ENCODE data around the gene TMEM132D. TPM values are rescaled to one million over a fixed set of nuclear protein-coding genes. Genes with fewer than 3 reads are reported as not detected.

Gene TMEM132D
- polyA plus RNA-seq, 3 donors from 2014 or later = 0.06 TPM; not detected in 2

DNA sequence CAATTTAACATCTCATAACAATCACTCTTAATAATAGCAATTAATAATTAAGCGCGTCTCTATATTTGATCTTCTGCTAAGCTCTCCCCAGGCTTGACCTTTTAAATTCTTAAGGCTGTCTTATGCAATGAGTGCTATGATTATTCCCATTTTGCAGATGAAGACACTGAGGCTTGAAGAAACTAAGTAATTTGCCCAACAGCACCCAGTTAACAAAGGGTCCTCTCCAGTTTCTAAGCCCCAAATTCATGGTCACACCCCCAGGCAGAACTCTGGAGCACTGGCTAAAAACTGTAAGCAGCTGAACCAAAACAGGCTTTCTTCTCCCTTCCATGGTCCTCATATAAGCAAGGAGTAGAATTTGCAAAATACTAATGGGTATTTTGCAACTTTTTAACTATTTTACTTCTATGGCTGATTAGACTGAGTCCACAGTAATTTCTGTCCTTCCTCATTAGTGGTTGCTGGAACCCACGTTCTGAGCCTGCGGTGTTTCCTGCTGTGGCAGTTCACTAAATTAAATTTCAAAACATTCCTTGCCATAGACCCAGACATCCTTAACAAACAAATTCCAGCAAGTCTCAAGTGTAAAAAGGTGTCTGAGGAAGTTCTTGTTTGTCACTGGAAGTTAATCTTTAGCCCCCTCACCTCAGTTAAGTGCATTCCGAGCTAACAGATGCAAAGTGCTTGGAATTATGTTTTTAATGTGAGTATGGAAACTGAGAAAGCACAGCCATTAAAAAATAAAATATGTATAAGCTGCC, 76.5 kb downstream of the TMEM132D start:
- DNase-seq = no peak
- peaks cover 0 to 4% (median 0%) of the 10 kb centered on the region in 6 donors for H3K9me3 Mint-ChIP-seq
- H3K4me1 Mint-ChIP-seq = no peaks in the 10 kb centered on the region
- no peaks in the 10 kb centered on the region for H3K36me3 Mint-ChIP-seq
- H3K4me3 Mint-ChIP-seq = no peak overlapping the region
- H3K27me3 Mint-ChIP-seq (ENCODE audit: low read depth in 3 of 3) = peaks cover 1 to 6% (median 3%) of the 10 kb centered on the region in 3 donors
- no peak overlapping the region for H3K27ac Mint-ChIP-seq

- no peak for DNase-seq
- peaks cover 0 to 4% (median 0%) of the 10 kb centered on the region in 6 donors for H3K9me3 Mint-ChIP-seq
- H3K27me3 Mint-ChIP-seq (ENCODE audit: low read depth in 3 of 3) = peaks cover 2 to 6% (median 3%) of the 10 kb centered on the region in 3 donors
- no peak overlapping the region for H3K27ac Mint-ChIP-seq
- no peaks in the 10 kb centered on the region for H3K36me3 Mint-ChIP-seq
- H3K4me1 Mint-ChIP-seq = no peaks in the 10 kb centered on the region
- H3K4me3 Mint-ChIP-seq = no peak overlapping the region
Measured at GRCh38 chr12:129826273-129826672, 77.6 kb downstream of the TMEM132D start.

DNA sequence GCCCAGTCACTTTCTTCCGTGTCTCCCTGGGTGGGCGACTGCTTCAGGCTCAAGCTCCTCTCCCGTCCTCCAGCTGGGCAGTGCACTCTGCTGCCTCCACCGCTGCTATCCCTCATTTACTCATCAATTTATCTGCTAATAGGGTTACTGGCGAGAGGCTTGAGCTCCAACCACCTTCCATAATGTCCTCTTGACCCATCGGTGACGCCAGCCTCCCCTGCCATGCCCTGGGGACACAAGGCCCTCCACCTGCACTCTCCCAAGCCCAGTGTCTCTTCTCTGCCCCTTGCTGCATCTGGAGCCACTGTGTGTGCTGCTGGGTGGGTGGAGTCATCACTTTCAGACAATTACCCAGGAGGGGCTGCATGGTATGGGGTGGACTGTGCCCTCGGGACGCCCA, 78.5 kb downstream of the TMEM132D start:
- no peak overlapping the region for H3K27ac Mint-ChIP-seq
- peaks cover 3 to 6% (median 4%) of the 10 kb centered on the region in 3 donors for H3K27me3 Mint-ChIP-seq (ENCODE audit: low read depth in 3 of 3)
- H3K36me3 Mint-ChIP-seq = no peaks in the 10 kb centered on the region
- no peak overlapping the region for H3K4me3 Mint-ChIP-seq
- H3K4me1 Mint-ChIP-seq = no peaks in the 10 kb centered on the region
- H3K9me3 Mint-ChIP-seq = peaks cover 0 to 4% (median 0%) of the 10 kb centered on the region in 6 donors
- DNase-seq = no peak

GRCh38 chr12:129821964-129822363, 81.9 kb downstream of the TMEM132D start:
- H3K27ac Mint-ChIP-seq = no peak overlapping the region
- H3K27me3 Mint-ChIP-seq (ENCODE audit: low read depth in 3 of 3) = peaks cover 2 to 6% (median 2%) of the 10 kb centered on the region in 3 donors
- H3K9me3 Mint-ChIP-seq = peaks cover 0 to 2% (median 0%) of the 10 kb centered on the region in 6 donors
- no peaks in the 10 kb centered on the region for H3K4me1 Mint-ChIP-seq
- no peaks in the 10 kb centered on the region for H3K36me3 Mint-ChIP-seq
- DNase-seq = no peak
- H3K4me3 Mint-ChIP-seq = no peak overlapping the region

DNA sequence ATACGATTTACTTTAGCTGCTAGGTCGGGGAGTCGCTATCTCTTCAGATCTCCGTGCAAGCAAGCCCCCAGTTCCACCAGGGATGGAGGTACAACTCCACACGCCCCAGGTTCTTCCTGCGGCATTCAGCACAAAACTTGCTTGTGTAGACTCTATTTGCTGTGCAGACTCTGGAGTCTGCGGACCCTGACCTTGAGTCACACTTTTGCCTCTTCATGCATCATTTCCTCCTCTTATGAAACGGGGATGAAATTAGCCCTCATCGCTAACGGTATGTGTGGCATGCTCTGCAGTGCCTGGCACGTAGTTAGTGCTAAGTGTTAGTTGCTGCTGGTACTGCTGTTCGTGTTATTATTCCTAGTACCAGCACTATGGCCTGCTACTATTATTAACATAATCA, 84.4 kb downstream of the TMEM132D start:
- Mint-ChIP-seq H3K36me3 (no peaks in the 10 kb centered on the region), H3K27me3 (ENCODE audit: low read depth in 3 of 3) (peaks cover 2 to 6% (median 2%) of the 10 kb centered on the region in 3 donors), H3K27ac (no peak overlapping the region), H3K9me3 (no peaks in the 10 kb centered on the region), H3K4me3 (no peak overlapping the region), H3K4me1 (no peaks in the 10 kb centered on the region)
- DNase-seq = no peak

GRCh38 chr12:129815846-129816245, 88.0 kb downstream of the TMEM132D start:
- DNase-seq = no peak
- no peak overlapping the region for H3K4me3 Mint-ChIP-seq
- no peak overlapping the region for H3K27ac Mint-ChIP-seq
- no peaks in the 10 kb centered on the region for H3K36me3 Mint-ChIP-seq
- no peaks in the 10 kb centered on the region for H3K4me1 Mint-ChIP-seq
- H3K9me3 Mint-ChIP-seq = no peaks in the 10 kb centered on the region
- H3K27me3 Mint-ChIP-seq (ENCODE audit: low read depth in 3 of 3) = peaks cover 0 to 2% (median 0%) of the 10 kb centered on the region in 3 donors

- H3K9me3 Mint-ChIP-seq = no peaks in the 10 kb centered on the region
- DNase-seq = no peak
- H3K4me3 Mint-ChIP-seq = no peak overlapping the region
- no peaks in the 10 kb centered on the region for H3K4me1 Mint-ChIP-seq
- H3K36me3 Mint-ChIP-seq = no peaks in the 10 kb centered on the region
- H3K27me3 Mint-ChIP-seq (ENCODE audit: low read depth in 3 of 3) = no peaks in the 10 kb centered on the region
- no peak overlapping the region for H3K27ac Mint-ChIP-seq
Measured at GRCh38 chr12:129811963-129812362, 91.9 kb downstream of the TMEM132D start.

DNA sequence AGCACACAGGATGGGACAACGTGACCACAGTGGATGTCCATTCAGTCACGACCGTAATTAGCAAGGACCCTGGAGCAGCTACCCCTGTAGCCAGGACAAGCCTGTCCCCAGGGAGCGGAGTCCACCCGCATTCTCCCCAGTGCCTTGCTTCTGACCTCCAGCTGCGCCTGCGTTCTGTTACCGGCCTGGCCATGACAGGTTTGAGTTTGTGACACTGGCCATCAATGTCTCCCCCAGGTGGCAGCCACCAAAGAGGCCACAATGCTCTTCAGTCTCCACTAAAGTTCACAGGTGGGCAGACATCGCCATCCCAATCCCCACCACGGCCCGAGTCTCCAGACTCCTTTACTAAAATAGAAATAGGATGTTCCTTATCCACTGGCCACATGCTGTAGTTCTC, 96.7 kb downstream of the TMEM132D start:
- Mint-ChIP-seq H3K4me3 (no peak overlapping the region), H3K27me3 (ENCODE audit: low read depth in 3 of 3) (peaks cover 0 to 2% (median 0%) of the 10 kb centered on the region in 3 donors), H3K36me3 (no peaks in the 10 kb centered on the region), H3K4me1 (no peaks in the 10 kb centered on the region), H3K27ac (no peak overlapping the region), H3K9me3 (no peaks in the 10 kb centered on the region)
- DNase-seq = no peak

DNA sequence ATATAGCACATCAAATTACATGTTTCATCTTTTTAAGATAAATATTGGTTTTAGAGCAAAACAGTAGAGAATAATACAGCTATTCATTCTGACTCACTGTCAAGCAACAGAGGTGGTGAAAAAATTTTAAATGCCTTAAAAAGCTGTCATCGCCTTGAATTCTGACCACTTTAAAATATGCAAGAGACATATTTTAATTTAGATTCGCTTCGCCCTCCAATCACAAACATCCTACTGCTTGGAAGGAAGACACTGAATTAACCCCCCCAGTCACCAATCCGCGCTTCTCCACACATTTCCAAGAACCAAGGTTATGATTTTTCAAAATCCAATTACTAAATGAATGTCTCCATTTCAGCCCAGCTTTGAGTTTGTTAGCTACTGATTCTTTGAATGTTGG, 112.4 kb downstream of the TMEM132D start:
- H3K27ac Mint-ChIP-seq = no peak overlapping the region

GRCh38 chr12:129790930-129791329, 112.9 kb downstream of the TMEM132D start:
- Mint-ChIP-seq H3K4me3 (no peak overlapping the region), H3K9me3 (peaks cover 0 to 3% (median 0%) of the 10 kb centered on the region in 6 donors), H3K36me3 (no peaks in the 10 kb centered on the region), H3K27ac (no peak overlapping the region), H3K27me3 (ENCODE audit: low read depth in 3 of 3) (peaks cover 0 to 5% (median 2%) of the 10 kb centered on the region in 3 donors), H3K4me1 (no peaks in the 10 kb centered on the region)
- no peak for DNase-seq

More for the DNA sequence above, 112.4 kb downstream of the TMEM132D start:
- Mint-ChIP-seq H3K27me3 (ENCODE audit: low read depth in 3 of 3) (peaks cover 0 to 5% (median 0%) of the 10 kb centered on the region in 3 donors), H3K36me3 (no peaks in the 10 kb centered on the region), H3K9me3 (peaks cover 0 to 3% (median 0%) of the 10 kb centered on the region in 6 donors), H3K4me3 (no peak overlapping the region), H3K4me1 (no peaks in the 10 kb centered on the region)
- DNase-seq = no peak

GRCh38 chr12:129790331-129790730, 113.5 kb downstream of the TMEM132D start:
- Mint-ChIP-seq H3K36me3 (no peaks in the 10 kb centered on the region), H3K4me3 (no peak overlapping the region), H3K9me3 (peaks cover 0 to 3% (median 0%) of the 10 kb centered on the region in 6 donors), H3K4me1 (no peaks in the 10 kb centered on the region), H3K27me3 (ENCODE audit: low read depth in 3 of 3) (peaks cover 0 to 5% (median 3%) of the 10 kb centered on the region in 3 donors), H3K27ac (no peak overlapping the region)
- no peak for DNase-seq

DNA sequence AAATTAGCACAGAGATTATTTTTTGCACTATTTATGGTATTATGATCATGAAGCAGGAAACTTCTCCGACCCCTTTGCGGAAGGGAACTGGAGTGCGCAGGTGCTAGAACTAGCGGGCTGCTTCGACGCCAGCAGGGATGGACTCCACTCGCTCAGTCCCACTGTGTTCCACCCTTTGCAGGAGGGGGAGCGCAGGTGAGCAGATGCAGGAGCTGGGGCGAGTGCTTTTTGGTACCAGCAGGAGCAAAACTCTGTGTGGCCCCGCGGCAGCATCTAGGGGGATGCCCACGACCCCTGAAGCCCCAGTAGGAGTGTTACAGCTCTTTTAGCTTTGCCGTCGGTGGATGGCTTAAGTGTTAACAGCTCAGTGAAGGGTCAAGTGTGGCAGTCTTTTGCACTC, 113.9 kb downstream of the TMEM132D start:
- Mint-ChIP-seq H3K4me1 (no peaks in the 10 kb centered on the region), H3K27me3 (ENCODE audit: low read depth in 3 of 3) (peaks cover 0 to 5% (median 3%) of the 10 kb centered on the region in 3 donors), H3K27ac (no peak overlapping the region), H3K4me3 (no peak overlapping the region), H3K9me3 (peaks cover 0 to 3% (median 0%) of the 10 kb centered on the region in 6 donors), H3K36me3 (no peaks in the 10 kb centered on the region)
- DNase-seq = no peak

DNA sequence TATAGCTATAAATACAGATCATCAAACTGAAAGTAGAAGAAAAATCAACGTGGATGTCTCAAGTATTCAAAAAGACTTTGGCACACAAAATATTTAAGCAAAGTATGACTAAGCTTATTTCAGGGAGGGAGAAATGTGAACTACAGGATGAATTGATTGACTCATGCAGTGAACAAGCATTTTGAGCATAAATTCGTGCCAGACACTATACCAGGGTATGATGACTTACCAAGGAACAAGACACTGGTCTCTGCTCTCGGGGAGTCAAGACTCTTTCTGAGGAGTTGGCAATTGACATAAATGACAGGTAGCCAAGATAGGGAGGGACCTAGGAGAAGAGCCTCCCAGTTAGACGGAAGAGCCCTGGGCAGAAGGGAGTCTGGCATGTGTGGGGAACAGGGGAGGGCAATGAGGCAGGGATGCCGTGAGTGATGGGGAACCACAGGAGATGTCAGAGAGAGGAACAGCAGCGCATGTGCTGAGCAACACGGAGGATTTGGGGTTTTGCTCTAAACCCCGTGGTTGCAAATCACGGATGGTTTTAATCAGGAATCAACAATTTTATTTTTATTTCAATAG, 115.2 kb downstream of the TMEM132D start:
- H3K27ac Mint-ChIP-seq = no peak overlapping the region
- H3K4me3 Mint-ChIP-seq = no peak overlapping the region
- H3K4me1 Mint-ChIP-seq = no peaks in the 10 kb centered on the region
- H3K36me3 Mint-ChIP-seq = no peaks in the 10 kb centered on the region
- H3K9me3 Mint-ChIP-seq = peaks cover 0 to 3% (median 0%) of the 10 kb centered on the region in 6 donors
- DNase-seq = no peak
- peaks cover 0 to 5% (median 3%) of the 10 kb centered on the region in 3 donors for H3K27me3 Mint-ChIP-seq (ENCODE audit: low read depth in 3 of 3)

DNA sequence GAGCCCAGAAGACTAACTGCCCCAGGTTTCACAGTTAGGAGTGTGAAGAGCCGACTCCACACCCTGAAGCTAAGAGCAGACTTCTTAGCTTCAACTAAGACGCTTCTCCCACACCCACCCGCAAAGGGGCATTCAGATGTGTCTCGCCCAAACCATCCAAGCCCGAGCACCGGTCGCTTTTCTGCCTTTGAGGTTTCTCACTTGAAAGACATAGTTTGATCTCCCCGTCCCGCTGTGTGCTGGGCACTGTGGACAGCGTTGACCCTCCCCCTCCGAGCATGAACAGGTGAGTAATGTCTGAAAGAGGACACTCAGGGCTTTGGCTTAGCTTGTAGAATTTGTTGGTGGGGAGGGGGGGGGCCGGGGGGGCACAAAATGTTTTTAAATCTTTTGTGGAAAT, 123.8 kb downstream of the TMEM132D start:
- Mint-ChIP-seq H3K4me1 (no peaks in the 10 kb centered on the region), H3K4me3 (no peak overlapping the region), H3K27me3 (ENCODE audit: low read depth in 3 of 3) (peaks cover 0 to 2% (median 2%) of the 10 kb centered on the region in 3 donors), H3K9me3 (no peaks in the 10 kb centered on the region), H3K36me3 (no peaks in the 10 kb centered on the region), H3K27ac (no peak overlapping the region)
- no peak for DNase-seq

Measured in immature natural killer cell (primary cell).